Stimulated activated CD8-positive, alpha-beta memory T cell treated with anti-CD3 and anti-CD28 coated beads, Interleukin-12 subunit alpha, Interleukin-12 subunit beta, amount 100 ng/mL, for 4 hours (primary cell): ENCODE measurements around the gene TNNT2.

Experiments used
- DNase-seq: peaks from one replicate; pipeline ENCODE4 v3.0.0-alpha.2; 2020; ENCODE audit warnings: low read depth

The TNNT2 gene

DNA sequence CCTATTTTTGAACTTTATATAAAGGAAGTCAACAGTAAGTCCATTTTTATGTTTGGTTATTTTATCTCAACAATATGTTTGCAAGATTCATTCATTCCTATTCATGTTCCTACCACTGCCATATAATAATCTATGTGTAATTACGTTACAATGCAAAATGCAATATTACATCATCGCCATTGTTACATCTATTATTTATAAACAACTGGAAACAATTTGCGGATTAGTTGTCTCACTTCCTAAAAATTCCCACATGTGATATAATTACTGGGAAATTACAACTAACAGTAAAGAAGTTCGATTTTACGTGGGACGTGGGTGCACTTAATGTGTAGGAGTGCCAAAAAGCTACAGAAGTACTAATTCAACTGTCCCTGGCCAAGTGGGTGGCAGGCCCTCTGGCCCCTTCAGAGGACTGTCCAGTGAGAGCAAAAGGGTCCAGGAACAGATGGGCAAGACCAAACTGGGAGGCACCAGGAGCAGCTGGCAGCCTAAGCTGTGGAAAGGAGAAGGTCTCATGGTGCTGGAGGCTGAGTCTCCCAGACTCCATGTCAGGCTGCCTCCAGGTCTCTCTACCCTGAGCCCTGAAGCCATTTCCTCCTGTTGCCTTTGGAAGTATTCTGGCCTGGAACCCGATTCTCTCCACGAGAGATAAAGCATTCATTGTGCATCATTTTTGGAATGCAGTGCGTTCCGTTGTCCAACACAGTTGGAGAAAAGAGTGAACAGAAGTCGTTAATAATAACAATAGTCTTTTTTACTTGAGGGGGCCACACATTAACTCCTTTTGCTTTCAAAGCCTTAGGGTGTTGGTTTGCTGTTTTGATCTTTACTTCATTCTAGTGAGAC lies 42.9 kb downstream of the TNNT2 start:
- DNase-seq = no peak

DNA sequence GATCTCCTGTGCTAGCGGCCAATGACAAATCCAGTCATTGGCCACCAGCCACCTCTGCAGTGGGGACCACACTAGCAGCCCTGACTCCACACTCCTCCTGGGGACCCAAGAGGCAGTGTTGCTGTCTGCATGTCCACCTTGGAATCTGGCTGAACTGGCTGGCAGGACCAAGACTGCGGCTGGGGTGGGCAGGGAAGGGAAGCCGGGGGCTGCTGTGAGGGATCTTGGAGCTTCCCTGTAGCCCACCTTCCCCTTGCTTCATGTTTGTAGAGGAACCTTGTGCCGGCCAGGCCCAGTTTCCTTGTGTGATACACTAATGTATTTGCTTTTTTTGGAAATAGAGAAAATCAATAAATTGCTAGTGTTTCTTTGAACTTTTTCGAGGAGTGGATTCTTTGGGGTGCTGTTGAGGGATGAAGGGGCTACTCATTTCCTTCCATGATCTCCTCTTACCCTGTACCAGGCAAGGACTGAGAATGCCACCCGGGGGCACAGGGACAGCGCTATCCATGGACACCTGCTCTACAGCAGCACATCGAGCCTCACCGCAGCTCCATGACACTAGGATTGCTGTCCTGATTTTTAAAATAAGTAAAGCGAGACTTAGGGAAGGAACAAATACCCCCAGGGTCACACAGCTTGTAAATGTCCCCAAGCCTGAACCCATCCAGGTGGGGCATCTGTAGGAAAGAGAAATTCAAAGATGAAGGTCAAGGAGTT lies 44.7 kb downstream of the TNNT2 start:
- no peak for DNase-seq

DNA sequence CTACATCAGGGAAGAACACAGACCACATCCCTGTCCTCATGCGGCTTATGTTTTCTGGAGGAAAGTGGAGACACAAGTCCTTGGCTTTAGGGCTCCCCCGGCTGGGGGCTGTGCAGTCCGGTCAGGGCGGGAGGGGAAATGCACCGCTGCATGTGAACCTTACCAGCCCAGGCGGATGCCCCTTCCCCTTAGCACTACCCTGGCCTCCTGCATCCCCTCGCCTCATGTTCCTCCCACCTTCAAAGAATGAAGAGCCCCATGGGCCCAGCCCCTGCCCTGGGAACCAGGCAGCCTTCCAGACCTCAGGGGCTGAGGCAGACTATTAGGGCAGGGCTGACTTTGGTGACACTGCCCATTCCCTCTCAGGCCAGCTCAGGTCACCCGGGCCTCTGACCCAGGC lies 45.5 kb downstream of the TNNT2 start:
- DNase-seq = no peak

DNA sequence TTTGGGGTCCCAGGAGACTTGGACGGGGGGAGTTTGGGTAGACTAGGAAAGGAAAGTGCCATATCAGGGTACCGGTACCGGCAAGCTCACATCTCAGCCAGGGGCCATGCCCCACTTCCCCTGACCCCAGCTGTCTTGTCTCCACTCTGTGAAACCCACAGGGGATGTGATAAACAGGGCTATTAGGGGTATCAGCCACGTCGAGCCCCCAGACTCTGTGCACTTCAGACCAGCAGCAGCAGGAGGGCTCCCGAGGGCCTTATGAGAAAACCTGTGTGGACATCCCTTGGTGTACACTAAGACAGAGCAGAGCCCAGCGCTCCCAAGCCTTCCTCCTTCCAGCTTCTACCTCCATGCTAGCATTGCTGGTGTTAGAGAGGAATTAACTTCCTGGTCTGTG lies 46.3 kb downstream of the TNNT2 start:
- DNase-seq = no peak

DNA sequence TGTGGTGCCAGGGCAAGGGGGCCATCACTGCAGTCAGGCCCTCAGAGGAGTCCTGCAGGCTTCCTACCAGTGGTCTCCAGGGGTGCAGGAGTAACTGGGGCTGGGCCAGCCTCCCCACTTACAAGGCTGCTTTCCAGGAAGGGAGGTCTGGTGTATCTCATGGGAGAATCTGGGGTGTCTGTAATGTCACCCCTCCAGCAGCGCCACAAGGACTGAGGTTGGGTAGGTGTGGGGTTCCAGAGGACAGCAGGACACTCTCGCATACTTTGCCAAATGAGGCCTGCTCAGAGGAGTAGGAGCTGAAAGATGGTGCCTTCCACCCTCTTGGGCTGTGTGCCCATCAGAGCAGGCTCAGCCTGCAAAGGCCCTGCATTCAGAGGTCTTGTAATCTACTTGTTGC lies 46.9 kb downstream of the TNNT2 start:
- no peak for DNase-seq

DNA sequence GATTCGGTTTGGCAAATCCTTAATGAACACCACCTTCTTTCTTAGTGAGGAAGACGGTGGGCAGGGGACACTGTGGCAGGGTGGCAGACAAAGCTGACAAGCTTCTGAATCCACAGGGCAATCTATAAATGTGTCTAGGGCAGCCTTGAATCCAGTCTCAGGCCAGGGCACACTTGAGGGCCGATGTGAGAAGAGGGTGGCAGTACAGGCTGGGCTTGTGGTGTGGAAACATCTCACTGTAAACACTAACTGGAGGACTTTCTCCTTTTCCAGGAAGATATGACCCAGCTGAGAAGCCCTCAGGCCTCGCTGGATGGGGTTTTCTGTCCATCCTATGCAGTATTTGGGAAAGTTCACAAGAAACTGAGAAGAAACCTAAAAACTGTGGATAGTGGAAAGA lies 47.7 kb downstream of the TNNT2 start:
- no peak for DNase-seq

DNA sequence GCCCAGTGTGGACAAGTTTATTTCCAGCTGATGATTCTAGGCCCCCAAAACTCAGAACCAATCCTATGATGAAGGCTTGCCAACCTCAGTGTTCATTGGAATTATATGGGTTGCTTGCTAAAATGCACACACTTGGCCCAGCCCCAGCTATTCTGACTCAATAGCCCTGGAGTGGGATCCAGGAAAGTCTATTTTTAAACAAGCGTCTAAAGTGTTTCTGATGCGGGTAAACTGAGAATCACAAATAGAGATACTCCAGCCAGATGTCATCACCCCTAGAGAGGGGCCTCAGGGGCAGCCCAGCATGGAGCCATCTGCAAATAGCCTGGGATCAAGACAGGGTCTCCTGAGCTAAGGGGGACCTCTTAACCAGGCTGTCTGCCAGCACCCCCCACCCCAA lies 48.2 kb downstream of the TNNT2 start:
- DNase-seq = no peak

DNA sequence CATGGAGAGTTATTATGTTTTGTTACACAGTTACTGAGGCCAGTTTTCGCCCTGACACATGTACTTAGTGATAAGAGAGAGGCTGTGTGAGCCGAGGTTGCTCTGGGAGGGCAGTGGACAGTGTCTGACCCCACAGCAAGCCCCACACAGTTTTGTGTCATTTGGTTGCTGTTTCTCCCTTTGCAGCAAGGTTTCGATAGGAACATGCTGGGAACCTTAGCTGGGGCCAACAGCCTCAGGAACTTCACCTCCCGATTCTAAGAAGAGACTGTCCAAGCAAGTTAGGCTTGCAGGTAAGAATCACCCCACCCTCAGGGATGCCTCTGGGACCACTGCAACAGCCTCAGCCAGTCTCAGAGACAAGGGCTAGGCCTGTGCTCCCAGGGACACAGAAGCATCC lies 48.9 kb downstream of the TNNT2 start:
- DNase-seq = no peak

DNA sequence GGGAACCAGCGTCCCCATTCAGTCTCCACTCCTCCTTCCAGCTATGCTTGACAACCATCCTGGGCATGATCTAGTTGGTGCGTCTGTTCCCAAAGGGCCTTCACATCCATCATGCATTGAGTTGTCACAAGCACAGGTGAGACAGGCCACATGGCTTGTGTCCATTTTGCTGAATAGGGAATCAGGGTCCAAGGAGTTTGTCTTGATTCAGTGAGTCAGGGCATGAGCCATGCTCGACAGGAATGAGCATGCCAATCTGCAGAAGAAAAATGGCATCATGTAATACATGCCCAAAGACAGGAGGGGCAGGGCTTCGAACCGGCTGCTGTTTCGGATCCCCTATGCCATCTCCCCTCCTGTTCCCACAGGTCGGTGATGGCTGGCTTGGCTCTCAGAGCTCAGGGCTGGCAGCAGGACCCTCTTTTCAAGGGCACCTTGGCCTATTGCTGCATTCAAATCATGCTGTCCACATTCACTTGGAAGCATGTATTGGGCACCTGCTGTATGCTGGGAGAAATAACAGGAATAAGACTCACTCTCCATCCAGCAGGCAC lies 49.7 kb downstream of the TNNT2 start:
- no peak for DNase-seq

DNA sequence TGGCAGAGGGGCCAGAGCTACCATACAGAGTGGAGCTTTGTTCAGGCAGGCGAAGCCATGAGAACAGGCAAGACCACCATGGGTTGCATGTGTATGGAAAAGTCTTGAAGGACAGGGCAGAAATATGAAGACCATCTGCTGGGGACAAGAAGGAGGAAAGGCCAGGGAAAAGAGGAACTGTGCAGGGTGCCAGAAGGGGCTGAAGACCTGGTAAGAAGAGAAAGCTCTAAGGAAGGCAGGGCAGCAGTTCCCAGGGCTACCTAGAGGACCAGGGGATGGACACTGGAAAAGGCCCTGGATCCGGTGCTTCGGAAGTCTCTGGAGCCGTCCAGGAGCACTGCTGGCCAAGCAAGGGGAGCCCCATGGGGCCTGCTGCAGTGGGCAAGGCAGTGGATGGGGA lies 50.8 kb downstream of the TNNT2 start:
- DNase-seq = no peak

DNA sequence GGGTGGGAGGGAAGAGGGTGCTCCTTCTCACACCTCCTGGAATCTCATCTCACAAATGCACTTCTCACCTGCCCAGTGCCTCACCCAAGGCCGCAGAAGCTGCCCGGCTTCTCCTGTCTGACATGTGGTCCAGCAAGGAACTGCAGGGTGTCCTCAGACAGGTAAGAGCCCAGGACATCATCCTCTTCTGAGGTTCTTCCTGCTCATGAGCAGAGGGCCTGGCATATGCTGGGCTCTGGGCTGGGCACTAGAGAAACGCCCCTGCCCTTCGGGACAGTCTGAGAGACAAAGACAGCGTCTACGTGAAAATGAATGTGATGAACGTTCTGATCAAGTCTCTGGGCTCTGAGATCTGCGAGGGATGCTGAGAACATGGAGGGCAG lies 51.8 kb downstream of the TNNT2 start:
- no peak for DNase-seq

DNA sequence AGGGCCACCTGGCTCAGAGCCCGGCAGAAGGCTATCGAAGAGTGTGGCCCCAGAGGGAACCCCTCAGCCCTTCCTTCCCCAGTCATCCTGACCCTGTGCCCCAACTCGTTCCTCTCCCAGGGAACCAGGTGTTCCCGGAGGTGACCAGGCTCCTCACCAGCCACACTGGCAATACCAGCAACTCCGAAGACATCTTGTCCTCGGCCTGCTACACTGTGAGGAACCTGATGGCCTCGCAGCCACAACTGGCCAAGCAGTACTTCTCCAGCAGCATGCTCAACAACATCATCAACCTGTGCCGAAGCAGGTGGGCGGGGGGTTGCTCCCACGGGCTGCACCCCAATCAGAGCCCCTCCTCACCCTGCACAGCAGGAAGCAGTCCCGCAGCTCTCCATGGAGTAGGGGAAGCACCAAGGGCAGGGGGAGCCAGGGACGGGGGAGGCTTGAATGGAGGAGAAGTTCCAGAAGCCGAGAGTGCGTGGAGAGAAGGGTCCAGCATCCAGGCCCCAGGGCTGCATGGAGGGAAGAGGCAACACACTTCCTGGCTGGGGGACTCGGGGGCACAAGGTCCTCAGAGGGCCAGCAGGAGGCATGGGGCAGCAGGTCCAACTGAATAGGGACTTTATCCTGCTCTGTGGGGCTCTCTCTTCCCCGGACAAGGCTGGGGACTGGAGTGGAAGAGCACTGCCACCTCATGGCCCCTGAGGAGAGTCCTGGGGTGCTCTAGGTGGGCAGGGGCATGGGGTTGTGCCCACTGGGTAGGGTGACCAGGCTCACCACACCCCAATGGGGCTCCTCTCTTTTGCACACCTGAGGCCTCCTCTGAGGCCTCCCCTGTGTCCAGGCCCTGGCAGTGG lies 52.4 kb downstream of the TNNT2 start:
- DNase-seq = no peak

DNA sequence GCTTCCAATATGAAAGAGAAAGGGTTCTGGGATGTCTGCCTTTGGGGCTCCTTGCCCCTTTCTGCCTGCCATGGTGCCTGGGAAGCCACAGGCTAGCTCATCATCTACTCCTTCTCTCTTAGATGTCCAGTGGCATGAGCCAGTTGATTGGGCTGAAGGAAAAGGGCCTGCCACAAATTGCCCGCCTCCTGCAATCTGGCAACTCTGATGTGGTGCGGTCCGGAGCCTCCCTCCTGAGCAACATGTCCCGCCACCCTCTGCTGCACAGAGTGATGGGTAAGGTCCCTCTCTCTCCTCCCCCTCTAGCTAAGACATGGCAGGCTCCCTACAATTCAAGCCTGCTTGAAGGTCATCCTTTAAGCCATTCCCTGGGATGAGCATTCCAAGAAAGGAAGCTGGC lies 53.2 kb downstream of the TNNT2 start:
- no peak for DNase-seq

DNA sequence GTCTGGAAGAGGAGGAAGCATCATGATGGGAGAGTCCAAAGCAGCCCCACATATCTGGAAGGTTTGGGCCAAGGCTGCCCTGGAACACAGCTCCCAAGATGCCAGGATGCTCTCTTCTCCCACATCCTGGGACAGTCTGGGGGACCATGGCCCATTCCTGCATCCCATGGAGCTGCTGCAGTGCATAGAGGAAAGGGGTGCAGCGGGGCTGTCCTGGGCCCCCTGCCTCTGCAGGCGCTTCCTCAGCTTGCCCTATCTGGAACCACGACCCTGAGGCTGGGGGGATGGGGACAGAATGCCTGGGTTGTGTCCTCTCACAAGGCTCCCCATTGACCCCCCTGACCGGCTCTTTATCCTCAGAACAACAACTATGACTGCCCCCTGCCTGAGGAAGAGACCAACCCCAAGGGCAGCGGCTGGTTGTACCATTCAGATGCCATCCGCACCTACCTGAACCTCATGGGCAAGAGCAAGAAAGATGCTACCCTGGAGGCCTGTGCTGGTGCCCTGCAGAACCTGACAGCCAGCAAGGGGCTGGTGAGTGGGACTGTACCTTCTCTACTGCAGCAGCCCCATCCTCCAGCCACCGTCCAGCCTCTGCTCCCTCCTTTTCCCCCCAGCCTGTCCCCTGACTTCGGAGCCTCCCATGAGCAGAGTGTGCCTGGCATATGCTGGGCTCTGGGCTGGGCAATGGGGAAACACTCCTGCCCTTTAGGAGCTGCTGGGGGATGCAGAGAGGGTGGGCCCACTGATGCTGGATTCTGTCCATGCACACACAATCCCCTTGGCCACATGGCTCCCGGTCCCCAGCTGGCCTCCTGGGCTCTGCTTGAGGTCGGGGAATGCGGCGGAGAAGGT lies 54.6 kb downstream of the TNNT2 start:
- DNase-seq = no peak

DNA sequence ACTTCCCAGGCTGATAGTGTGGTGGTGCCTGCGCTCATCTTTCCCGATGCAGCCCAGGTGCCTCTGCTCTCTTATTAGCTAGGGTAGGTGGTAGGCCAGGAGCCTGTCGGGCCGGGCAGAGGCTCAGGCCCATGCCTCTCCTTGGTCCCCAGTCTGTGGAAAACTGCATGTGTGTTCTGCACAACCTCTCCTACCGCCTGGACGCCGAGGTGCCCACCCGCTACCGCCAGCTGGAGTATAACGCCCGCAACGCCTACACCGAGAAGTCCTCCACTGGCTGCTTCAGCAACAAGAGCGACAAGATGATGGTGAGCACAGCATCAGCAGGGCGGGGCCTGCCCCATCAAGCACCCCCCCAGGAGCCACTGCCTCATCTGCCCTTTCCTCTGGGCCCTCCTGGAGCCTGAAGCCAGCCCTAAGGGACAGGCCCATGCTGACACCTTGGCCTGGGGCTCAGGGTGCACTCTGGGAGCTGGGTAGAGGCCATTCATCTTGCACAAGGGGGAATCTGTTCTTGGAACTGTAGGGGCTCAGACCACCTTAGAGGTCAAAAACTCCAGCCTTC lies 55.6 kb downstream of the TNNT2 start:
- DNase-seq = no peak

DNA sequence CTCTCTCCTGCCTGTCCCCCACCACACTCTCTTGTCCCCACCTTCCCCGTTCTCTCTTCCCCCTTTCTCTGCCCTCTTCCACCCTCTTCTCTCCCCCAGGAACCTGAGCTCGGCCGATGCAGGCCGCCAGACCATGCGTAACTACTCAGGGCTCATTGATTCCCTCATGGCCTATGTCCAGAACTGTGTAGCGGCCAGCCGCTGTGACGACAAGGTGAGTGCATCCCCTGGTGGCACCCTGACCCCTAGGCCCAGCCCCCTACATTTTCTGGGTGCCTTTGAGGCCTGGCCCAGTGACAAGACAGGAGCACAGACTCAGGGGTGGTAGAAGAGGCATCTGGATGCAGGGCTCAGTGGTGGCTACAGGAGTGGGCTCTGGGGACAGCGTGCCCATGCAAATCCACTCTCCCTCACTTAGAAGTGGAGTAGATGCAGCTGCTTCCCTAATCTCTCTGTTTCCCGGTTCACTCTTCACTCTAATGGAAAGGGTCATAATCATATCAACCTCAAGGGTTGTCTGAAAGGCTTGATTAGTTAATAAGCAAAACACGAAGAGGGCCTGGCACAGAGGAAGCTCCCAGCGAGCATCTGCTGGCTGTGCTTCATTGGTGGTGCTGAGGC lies 57.2 kb downstream of the TNNT2 start:
- DNase-seq = no peak

DNA sequence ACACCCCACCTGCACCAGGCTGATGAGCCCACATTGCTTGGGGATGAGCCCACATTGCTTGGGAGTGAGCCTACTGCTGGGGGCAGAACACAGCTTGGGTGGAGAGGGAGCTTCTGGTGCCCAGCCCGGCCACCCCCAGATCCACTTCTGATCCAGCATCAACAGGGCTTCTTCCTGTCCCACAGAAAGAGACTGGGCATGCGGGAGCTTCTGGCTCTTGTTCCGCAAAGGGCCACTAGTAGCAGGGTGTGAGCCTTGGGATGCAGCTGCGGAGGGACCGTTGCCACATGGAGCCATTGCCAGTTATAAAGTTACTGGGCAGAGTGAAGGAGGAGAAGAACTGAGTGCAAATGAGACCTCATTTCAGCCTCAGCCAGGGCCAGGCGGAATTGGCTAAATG lies 57.8 kb downstream of the TNNT2 start:
- DNase-seq = no peak

DNA sequence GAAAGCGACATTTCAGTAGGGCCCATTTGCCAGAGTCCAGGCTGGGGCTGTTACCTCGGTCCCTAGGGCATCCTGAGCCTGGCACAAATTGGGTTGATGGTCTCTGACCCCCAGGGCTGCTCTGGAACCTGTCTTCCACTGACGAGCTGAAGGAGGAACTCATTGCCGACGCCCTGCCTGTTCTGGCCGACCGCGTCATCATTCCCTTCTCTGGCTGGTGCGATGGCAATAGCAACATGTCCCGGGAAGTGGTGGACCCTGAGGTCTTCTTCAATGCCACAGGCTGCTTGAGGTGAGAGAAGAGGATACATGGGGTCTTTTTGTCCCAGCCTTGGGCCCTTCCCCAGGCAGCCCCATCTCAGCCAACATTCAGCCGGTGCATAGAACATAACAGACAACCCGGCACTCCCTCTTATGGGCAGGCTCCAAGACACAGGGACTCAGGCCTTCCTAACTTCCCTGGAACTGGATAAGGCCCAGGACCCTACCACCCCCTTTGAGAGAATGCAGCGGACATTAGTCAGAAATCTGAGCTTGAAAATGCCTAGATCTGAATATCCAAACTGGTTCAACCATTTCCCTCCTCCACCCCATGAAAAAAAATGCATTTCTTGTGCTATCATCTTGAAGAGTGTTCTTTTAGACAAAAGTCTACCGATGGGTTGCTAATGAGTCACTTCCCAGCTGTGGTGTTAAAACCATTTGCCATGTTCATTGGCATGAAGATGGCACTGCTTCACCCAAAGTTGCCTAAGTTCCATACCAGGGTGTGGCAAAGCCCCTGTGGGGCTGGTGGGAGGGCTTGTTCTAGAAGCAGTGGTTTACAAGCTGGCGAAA lies 58.8 kb downstream of the TNNT2 start:
- DNase-seq = no peak

DNA sequence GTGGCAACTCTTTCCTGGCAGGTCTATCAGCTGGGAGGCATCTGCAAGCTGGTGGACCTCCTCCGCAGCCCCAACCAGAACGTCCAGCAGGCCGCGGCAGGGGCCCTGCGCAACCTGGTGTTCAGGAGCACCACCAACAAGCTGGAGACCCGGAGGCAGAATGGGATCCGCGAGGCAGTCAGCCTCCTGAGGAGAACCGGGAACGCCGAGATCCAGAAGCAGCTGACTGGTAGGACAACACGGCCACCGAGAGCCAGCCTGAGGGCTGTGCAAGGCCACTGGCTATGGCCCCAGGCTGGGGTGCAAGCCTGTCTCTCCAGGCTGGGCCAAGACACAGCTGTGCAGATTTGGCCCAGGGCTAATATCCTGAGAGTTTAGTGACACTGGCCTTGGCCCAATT lies 59.9 kb downstream of the TNNT2 start:
- DNase-seq = no peak

DNA sequence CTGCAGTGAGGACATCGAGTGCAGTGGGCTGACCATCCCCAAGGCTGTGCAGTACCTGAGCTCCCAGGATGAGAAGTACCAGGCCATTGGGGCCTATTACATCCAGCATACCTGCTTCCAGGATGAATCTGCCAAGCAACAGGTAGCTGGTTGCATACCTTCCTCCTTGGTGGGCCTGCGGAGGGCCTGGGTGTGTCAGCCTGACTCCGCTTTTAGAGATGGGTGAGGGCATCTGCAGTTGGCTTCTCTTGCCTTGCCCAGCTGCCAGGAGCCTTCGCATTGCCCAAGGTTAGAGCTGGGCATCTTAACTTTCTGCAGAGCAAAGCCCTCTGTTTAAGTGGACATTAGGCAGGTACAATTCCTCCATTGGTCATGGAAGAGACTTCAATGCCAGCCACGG lies 60.9 kb downstream of the TNNT2 start:
- no peak for DNase-seq
